NCI-H2227 (cell line): ENCODE data around the gene NPL.

ENCODE experiments used
- DNase-seq: peaks from one replicate; lab custom pipeline; 2025; ENCODE audit not compliant: unreplicated experiment; lab: John Stamatoyannopoulos, UW

The NPL gene, protein sequence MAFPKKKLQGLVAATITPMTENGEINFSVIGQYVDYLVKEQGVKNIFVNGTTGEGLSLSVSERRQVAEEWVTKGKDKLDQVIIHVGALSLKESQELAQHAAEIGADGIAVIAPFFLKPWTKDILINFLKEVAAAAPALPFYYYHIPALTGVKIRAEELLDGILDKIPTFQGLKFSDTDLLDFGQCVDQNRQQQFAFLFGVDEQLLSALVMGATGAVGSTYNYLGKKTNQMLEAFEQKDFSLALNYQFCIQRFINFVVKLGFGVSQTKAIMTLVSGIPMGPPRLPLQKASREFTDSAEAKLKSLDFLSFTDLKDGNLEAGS

GRCh38 chr1:182789138-182790076 is at the start of gene NPL:
Gene NPL (plus strand): TSS chr1:182789773. CDS start chr1:182794372, 4,599 bp downstream.
- DNase-seq, result peak; percentile 91

DNA sequence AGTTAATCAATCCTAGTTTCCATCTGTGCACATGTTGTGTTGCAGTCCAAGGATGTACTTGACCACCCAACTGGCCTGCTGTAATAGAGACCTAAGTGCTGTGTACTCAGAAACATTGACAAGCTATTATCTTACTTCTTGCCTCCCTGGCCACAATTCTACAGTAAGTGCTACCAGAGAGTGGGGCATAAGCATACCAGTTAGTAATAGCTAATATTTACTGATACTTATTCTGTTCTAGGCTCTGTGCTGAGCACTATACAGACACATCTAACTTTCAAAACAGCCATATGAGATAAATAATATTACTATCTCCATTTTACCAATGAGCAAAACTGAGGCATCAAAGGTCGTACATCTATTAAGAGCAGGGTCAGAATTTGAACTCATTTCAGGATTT is 49.5 kb upstream of the NPL start:
- peak; percentile 26 for DNase-seq

DNA sequence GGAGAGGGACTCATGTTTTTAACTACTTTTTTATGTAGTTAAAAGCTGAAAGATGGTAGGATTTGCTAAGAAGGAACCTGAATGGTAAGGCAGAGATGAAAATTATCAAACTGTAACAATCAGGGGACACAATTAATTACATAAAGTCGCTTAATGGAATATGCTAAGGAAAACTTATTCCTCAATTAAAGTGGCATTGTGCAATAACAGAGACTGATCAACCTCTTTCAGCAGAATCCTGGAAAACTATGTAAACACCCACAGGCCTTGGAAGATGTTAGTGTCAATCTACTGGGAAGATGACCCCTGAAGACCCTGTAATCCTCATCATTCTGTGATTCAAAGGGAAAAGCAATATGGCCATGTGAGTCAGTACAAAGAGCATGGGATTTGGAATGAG is 46.8 kb upstream of the NPL start:
- no peak for DNase-seq

- DNase-seq, result no peak
Measured at GRCh38 chr1:182752077-182752988, 37.2 kb upstream of the NPL start.

- no peak for DNase-seq
Measured at GRCh38 chr1:182754087-182754486, 35.5 kb upstream of the NPL start.

DNA sequence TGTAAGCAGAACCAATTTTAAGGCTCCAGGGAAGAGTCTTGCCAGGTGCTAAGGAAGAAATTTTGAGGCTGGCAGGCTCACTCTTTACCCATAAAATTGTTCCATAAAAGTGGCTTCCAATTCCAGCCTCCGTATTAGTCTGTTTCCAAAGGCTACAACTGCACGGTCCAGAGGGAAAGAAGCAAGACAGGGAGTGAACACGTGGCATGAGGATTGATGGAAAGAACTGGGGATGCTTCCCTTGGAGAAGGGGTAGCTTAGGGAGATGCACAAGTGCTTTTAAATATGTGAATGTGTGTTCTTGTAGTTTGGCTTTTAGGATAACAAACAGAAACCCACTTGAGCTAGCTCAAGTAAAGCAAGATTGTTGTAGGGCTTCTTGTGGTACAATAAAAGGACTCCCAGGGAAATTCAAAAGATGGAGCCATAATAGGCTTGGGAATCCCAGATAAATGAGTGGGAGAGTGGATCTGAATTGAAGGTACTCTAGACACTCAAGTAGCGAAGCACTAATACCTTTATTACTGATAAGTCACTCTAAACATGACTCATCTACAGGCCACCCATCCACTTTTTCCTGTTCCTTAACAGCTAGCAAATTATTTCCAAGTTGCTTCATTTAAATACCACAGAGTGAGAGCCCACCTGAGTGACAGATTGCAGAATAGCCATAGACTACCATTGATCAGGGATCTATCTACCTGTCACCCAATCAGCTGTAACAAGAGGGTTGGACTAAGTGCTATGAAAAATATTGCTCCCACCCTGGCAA is 34.8 kb upstream of the NPL start:
- DNase-seq, result no peak

GRCh38 chr1:182755632-182756031 is 33.9 kb upstream of the NPL start:
- DNase-seq, result no peak

- DNase-seq, result no peak
Measured at GRCh38 chr1:182756423-182756822, 33.1 kb upstream of the NPL start.

GRCh38 chr1:182761396-182762395 is 27.9 kb upstream of the NPL start:
- DNase-seq, result no peak

GRCh38 chr1:182762536-182762935 is 27.0 kb upstream of the NPL start:
- DNase-seq, result no peak

GRCh38 chr1:182764029-182764727 is 25.4 kb upstream of the NPL start:
- DNase-seq, result peak; percentile 71

- DNase-seq, result no peak
Measured at GRCh38 chr1:182765391-182765790, 24.2 kb upstream of the NPL start.

GRCh38 chr1:182766050-182766449 is 23.5 kb upstream of the NPL start:
- no peak for DNase-seq

GRCh38 chr1:182766881-182767645 is 22.5 kb upstream of the NPL start:
- no peak for DNase-seq

DNA sequence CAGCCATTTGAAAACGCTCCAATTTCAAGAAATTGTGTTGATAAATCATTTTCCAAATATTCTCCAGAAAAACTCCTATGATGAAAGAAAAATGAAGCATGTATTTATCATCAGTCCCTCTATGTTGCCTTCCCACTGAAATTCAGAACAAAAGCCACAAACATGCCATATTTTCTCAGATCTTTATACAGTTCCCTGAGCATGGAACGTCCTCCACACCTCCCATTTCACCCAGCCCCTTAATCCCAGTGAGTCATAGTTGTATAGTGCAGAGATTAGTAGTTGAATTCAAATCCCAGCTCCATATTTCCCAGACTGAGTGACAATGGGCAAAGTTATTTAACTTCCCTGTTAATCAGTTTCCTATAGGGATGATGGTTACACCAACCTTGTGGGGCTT is 20.6 kb upstream of the NPL start:
- DNase-seq, result no peak

GRCh38 chr1:182770232-182770631 is 19.3 kb upstream of the NPL start:
- DNase-seq, result no peak

DNA sequence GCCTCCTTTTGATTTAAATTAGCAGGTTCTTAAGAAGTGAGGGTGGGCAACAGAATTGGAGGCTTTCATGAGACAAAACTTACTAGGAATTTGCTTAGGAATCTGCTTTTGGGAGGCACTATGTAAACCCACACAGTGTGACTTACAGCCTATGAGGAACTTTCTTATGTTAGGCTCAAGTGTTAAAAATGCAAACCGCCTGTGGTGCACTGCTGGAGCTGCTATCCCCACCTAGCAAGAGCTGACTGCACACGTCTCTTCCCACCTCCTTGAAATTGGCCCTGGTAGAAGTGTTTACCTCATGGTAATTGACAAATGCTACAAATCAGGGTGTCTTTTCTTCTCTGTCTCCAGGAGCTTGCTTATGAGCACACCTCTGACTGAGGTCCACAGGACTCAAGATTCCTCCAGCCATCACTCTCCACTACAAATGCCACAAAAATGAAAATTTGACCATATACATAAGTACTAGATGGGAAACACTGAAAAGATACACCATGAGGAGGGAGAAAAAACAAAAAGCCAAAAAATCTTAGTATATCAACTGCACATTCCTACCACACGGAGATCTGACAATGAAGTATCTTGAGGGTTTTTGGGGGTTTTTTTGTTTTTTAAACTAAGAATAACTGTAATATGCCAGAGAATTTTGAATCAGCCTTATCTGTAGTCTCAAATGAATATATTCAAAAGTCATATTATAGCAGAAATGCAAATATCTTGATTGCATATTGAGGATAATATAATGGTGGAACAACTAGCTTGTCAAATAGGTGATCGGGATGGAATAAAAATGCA is 18.2 kb upstream of the NPL start:
- no peak for DNase-seq
